HG02588 (cell line): Measurements from ENCODE around the gene RANBP10.
"Not testable (repeated sequence)": the region's sequence is repeated elsewhere in the genome, so short reads cannot be mapped to it uniquely, and the experiment has no call there.

ENCODE experiments used
- ATAC-seq: cut with Tn5 transposase; IDR thresholded peaks from one replicate; pipeline ENCODE4 v1.9.1; 2021; ENCODE audit warnings: mild to moderate bottlenecking, moderate library complexity; ENCODE audit not compliant: unreplicated experiment

RANBP10 gene

DNA sequence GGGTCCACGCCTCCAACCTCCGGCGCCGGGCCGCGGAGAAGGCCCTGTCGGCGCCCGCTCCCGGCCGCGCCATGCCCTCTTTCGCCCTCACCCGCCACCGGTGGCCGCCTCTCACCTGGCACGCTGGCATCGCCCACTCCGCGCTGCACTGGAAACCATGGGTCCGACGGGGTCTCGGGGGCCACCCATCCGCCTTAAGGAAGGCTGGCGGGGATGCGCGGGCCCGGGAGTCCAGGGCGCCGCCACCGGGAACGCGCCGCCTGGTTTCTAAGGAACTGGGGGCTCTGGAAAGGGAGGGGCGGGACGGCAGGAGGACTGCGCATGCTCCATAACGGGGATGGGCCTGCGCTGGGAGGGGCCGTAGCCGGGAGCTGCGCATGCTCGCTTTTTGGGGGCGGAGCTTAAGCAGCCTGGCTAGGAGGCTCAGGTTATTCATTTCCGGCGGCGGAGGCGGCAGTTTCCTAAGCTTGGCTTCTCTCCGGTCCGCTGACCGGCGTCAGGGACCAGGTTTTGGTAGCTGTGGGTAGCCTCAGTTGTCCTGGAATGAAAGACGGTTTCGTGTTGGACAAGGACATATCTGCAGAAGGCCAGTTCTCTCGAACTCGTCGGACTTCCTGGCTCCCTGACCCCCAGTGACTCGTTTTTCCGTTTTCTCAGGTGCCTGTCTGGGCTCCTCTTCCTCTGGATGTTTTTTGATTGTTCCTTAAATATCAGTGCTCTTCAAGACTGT lies 87.1 kb downstream of the RANBP10 start, which contains the start of gene GFOD2:
GFOD2 (minus strand) TSS at position 269 of the 730 bp plus-strand sequence. CDS start 33,601 bp downstream, outside the sequence.
- ATAC-seq = peak; percentile 84

DNA sequence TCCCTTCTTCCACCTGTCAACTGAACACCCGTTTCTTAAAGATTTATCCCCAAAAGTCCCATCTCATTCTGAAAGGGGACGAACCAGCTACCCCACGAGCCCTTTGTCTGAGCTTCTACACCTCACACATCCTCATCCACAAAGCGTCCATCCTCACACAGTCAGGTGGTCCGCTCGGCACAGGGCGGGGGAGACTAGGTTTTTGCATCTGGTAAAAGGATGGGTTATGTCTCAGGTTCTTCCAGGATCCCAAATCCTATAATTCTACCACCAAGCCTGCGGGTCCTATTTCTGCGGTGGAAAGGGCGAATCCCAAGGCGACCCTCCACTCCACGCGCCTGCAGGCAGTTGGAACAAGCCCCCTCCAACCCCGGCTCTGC lies 87.7 kb downstream of the RANBP10 start:
- peak; percentile 10 for ATAC-seq

GRCh38 chr16:67716097-67716496 lies 90.3 kb downstream of the RANBP10 start:
- no peak for ATAC-seq

DNA sequence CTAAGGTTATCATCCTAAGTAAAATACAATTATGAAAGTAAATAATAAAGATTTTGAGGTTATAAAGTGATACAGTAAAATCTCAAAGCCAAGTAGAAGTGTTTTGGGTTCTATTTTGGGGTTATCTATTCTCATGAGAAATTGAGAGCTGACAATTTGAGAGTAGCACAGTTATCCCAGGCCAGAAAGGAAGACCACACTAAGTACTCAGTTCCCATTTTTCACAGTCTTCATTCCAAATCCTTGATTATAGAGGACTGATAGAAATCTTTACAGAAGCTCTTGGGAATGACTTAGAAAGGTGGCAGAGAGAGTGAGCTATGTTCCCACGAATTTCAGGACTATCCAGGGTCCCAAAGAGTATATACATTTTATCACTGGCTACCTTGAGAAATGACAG lies 91.8 kb downstream of the RANBP10 start:
- no peak for ATAC-seq

GRCh38 chr16:67713647-67714273 lies 92.6 kb downstream of the RANBP10 start:
- no peak for ATAC-seq

- ATAC-seq = no peak
Observed at GRCh38 chr16:67710607-67711006, 95.8 kb downstream of the RANBP10 start.

- ATAC-seq = no peak
Observed at GRCh38 chr16:67709050-67709449, 97.3 kb downstream of the RANBP10 start.

DNA sequence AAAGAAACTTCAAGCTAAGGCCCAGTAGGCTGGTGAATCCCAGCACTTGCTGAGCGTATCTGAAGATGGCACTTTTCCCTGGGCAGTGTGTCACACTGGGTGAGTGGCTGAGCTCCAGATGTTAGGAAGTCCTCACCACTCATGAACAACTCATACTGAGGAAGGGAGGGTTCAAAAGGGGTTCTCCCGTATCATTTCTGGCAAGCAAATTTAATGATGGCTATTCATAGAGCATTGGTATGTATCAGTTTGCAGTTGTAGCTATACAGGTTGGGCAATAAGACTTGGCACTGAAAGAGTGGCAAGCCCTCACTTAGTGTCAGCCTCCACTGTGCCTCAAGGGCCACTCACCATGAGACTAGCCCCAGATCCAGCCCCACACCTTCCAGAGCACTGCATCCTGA lies 98.0 kb downstream of the RANBP10 start:
- no peak for ATAC-seq

DNA sequence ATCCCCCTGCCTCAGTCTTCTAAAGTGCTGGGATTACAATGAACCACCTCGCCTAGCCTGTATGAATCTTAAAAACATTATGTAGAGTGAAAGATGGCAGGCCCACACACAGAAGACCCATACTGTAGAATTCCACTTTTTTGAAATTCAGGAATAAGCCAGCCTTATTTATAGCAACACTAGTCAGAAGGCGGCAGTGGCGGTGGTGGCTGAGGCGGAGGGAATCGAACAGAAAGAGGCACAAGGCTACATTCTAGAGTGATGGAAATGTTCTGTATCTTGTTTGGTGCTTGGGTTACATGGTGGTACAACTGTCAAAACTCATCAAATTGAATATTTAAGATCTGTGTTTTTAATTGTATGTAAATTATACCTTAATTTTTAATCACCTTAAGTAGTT lies 98.6 kb downstream of the RANBP10 start:
- ATAC-seq = no peak

DNA sequence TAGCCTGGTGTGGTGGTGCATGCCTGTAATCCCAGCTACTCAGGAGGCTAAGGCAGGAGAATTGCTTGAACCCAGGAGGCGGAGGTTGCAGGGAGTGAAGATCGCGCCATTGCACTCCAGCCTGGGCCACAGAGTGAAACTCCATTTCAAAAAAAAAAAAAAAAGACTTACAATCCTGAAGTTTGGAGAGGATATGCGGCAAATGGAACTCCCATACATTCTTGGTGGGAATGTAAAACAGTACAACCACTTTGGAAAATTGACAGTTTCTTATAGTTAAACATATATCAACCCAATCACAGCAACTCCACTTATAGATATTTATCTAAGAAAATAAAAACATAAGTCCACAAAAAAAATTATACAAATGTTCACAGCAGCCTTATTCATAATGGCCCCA lies 99.2 kb downstream of the RANBP10 start:
- no peak for ATAC-seq

DNA sequence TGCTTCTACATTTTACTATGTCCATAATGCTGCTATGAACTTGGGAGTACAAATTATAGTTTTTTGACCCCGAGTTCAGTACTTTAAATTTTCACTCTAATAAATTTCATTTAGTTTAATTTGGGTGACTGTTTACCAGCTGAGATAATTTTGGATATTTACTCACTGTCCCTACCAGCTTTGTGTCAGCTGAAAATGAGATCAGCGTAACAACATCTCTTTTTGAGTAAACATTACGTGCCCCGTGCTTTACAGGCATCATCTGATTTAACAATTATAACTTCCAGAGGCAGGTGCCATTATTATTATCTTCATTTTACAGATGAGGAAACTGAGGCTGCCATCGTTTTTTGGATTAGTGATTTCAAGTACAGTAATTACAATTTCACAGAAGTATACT lies 102.2 kb downstream of the RANBP10 start:
- no peak for ATAC-seq

DNA sequence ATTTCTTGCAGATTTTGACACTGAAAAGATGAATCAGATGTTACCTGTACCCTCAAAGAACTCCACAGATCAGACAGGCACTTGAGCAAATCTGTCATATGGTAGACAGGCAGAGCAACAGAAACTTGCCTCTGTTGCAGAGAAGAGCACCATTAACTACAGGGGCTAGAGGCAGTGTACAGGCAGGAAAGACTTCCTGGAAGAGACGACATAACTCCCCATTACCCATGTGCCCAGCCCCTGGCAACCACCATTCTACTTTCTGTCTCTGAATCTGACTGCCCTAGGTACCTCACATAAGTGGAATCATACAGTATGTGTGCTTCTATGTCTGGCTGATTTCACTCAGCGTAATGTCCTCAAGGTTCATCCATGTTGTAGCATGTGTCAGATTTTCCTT lies 102.7 kb downstream of the RANBP10 start:
- no peak for ATAC-seq

- ATAC-seq = no peak
Observed at GRCh38 chr16:67702130-67702529, 104.2 kb downstream of the RANBP10 start.

DNA sequence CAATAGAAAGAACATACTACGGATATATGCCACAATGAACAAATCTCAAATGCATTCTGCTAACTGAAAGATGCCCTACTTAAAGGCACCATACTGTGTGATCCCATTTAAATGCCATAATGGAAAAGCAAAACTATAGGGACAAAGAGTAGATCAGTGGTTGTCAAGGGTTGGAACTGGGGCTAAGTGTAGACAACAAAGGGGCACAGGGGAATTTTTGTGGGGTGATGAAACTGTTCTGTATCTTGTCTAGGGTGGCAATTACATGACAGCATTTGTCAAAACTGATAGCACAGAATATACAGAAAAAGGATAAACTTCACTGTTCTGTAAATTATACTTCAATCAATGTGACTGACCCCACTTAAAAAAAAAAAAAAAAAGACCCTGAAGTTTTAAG lies 104.9 kb downstream of the RANBP10 start:
- no peak for ATAC-seq

GRCh38 chr16:67699265-67699664 lies 107.1 kb downstream of the RANBP10 start:
- no peak for ATAC-seq

DNA sequence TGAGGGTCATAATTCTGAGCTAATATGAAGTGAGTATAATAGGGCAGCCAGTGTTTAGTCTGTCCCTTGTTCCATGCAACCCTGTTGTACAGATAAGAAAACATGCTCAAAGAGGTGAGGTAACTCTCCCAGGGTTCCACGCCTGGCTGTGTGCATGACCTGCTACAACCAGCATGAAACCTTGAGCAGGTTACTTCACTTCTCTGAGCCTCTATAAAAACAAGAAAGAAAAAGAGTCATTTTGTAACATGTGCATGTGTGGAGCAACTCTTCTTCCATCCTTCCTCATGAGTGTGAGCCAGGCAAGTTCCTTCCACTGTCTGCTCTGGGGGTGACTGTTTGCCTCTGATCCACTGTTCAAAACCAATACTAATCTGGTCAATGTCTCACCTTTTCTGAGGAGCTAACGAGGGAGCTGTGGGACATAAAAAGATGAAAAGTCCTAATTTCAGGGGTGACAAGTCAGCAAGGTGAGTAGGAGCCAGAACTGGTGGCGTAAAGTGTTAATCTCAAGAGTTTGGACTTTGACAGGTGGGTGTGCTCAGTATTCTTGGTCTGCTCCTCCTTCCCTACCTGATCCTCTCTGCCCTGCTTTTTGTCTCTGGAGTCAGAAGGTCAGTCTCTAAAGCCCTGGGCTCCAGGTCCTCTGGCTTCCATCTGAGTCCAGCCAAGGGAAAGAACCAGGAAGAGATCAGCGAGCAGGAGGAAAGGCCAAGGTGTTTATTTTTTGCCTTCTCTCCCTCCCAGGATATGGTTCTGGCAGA lies 108.8 kb downstream of the RANBP10 start:
- no peak for ATAC-seq

- ATAC-seq = no peak
Observed at GRCh38 chr16:67694611-67695010, 111.7 kb downstream of the RANBP10 start.

DNA sequence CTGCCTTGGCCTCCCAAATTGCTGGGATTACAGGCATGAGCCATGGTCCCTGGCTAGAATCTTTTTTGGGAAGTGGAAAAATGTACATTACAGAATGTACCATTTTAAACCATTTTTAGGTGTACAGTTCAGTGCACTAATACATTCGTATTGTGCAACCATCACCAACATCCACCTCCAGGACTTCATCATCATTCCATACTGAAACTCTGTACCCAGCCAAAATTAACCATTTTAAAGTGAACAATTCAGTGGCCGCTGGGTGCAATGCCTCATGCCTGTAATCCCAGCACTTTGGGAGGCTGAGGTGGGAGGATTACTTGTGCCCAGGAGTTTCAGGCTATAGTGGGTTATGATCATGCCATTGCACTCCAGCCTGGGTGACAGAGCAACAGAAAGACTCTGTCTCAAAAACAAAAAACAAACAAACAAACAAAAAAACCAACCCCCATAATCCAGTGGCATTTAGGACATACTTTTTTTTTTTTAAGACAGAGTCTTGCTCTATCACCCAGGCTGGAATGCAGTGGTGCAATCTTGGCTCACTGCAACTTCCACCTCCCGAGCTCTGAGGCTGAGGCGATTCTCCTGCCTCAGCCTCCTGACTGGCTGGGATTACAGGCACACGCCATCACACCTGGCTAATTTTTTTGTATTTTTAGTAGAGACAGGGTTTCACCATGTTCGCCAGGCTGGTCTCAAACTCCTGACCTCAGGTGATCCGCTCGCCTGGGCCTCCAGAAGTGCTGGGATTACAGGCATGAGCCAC lies 112.7 kb downstream of the RANBP10 start:
- ATAC-seq = not testable (repeated sequence)

- ATAC-seq = no peak
Observed at GRCh38 chr16:67685388-67686112, 120.8 kb downstream of the RANBP10 start.

- ATAC-seq = no peak
Observed at GRCh38 chr16:67683767-67684166, 122.6 kb downstream of the RANBP10 start.
